GM18867 (cell line): ENCODE results near the gene ABCB1.
A peak's percentile ranks its signal among the peaks of the same experiment; 100 is the strongest.
"Not testable (repeated sequence)": the region's sequence is repeated elsewhere in the genome, so short reads cannot be mapped to it uniquely, and the experiment has no call there.

Experiments
- ATAC-seq: cut with Tn5 transposase; IDR thresholded peaks from one replicate; pipeline ENCODE4 v1.9.1; 2021; ENCODE audit warnings: mild to moderate bottlenecking, moderate library complexity; ENCODE audit not compliant: unreplicated experiment

ABCB1 gene

GRCh38 chr7:87580636-87581035, 20.0 kb downstream of the ABCB1 start:
- ATAC-seq: no peak

GRCh38 chr7:87575521-87575920, 25.2 kb downstream of the ABCB1 start:
- ATAC-seq: no peak

GRCh38 chr7:87574630-87575029, 26.1 kb downstream of the ABCB1 start:
- ATAC-seq: peak; percentile 56

GRCh38 chr7:87572513-87572912, 28.2 kb downstream of the ABCB1 start:
- ATAC-seq: not testable (repeated sequence)

- ATAC-seq: no peak
Observed at GRCh38 chr7:87570178-87570577, 30.5 kb downstream of the ABCB1 start.

- no peak for ATAC-seq
Observed at GRCh38 chr7:87567052-87567451, 33.6 kb downstream of the ABCB1 start.

GRCh38 chr7:87566311-87566900, 34.3 kb downstream of the ABCB1 start:
- ATAC-seq: no peak

- no peak for ATAC-seq
Observed at GRCh38 chr7:87565877-87566276, 34.8 kb downstream of the ABCB1 start.

GRCh38 chr7:87564296-87564963, 36.3 kb downstream of the ABCB1 start:
- ATAC-seq: peak; percentile 94

GRCh38 chr7:87561702-87562101, 39.0 kb downstream of the ABCB1 start:
- no peak for ATAC-seq

GRCh38 chr7:87561102-87561501, 39.6 kb downstream of the ABCB1 start:
- ATAC-seq: no peak

- ATAC-seq: no peak
Observed at GRCh38 chr7:87552351-87552900, 48.3 kb downstream of the ABCB1 start.

GRCh38 chr7:87548123-87548919, 52.4 kb downstream of the ABCB1 start:
- ATAC-seq: no peak

GRCh38 chr7:87545760-87546159, 54.9 kb downstream of the ABCB1 start:
- no peak for ATAC-seq

- peak; percentile 96 for ATAC-seq
Observed at GRCh38 chr7:87543623-87544022, 57.1 kb downstream of the ABCB1 start.

GRCh38 chr7:87541648-87542047, 59.0 kb downstream of the ABCB1 start:
- no peak for ATAC-seq

- no peak for ATAC-seq
Observed at GRCh38 chr7:87538052-87538451, 62.6 kb downstream of the ABCB1 start.

- ATAC-seq: no peak
Observed at GRCh38 chr7:87534072-87534471, 66.6 kb downstream of the ABCB1 start.

GRCh38 chr7:87530126-87530525, 70.6 kb downstream of the ABCB1 start:
- ATAC-seq: no peak

GRCh38 chr7:87528730-87529129, 72.0 kb downstream of the ABCB1 start:
- ATAC-seq: no peak

GRCh38 chr7:87518735-87519134, 81.9 kb downstream of the ABCB1 start:
- ATAC-seq: no peak

GRCh38 chr7:87517891-87518290, 82.8 kb downstream of the ABCB1 start:
- ATAC-seq: no peak
